Measurements from ENCODE around the gene FBXL2. TPM values are rescaled to one million over a fixed set of nuclear protein-coding genes. Genes with fewer than 3 reads are reported as not detected.
A peak's percentile ranks its signal among the peaks of the same experiment; 100 is the strongest.
"Not testable (repeated sequence)": the region's sequence is repeated elsewhere in the genome, so short reads cannot be mapped to it uniquely, and the experiment has no call there.

Gene FBXL2
- total and polyA plus RNA-seq, 4 donors, result 2.4 to 28.7 (median 6.5) TPM

- ATAC-seq (ENCODE audit: insufficient read depth, low FRiP score) (no peak), DNase-seq (no peak)
- Histone ChIP-seq H3K9me3 (ENCODE audit: control insufficient read depth in 4 of 4, insufficient read depth in 3 of 4, low read length in 3 of 4) (no peaks in the 10 kb centered on the region), H3K4me3 (no peak overlapping the region), H3K9ac (ENCODE audit: insufficient read depth in 1 of 2, low read length in 2 of 2) (no peak overlapping the region), H3K27me3 (ENCODE audit: control insufficient read depth in 3 of 3, insufficient read depth in 3 of 3, low read length in 2 of 3) (no peaks in the 10 kb centered on the region), H3K4me1 (ENCODE audit: control insufficient read depth in 5 of 5, insufficient read depth in 5 of 5, low read length in 5 of 5) (peaks cover 0 to 19% (median 6%) of the 10 kb centered on the region in 5 donors), H3K36me3 (ENCODE audit: control insufficient read depth in 4 of 4, insufficient read depth in 4 of 4, low read length in 4 of 4) (peaks cover 3 to 20% (median 4%) of the 10 kb centered on the region in 4 donors), H3K27ac (ENCODE audit: low read depth in 1 of 2, low read length in 1 of 2) (no peak overlapping the region)
- 83 to 88% methylated on average over 1 of the region's 1 CpG for WGBS, 2 donors
- TF ChIP-seq CTCF (IDR thresholded peaks at IDR 0.05; ENCODE audit: control extremely low read depth, extremely low read depth), result no peak
Measured at GRCh38 chr3:33426068-33426467, 148.8 kb downstream of the FBXL2 start.

GRCh38 chr3:33426630-33427317, 149.5 kb downstream of the FBXL2 start:
- no peak overlapping the region for H3K4me3 ChIP-seq
- no peak for DNase-seq
- peaks cover 0 to 26% (median 6%) of the 10 kb centered on the region in 5 donors for H3K4me1 ChIP-seq (ENCODE audit: control insufficient read depth in 5 of 5, insufficient read depth in 5 of 5, low read length in 5 of 5)
- H3K9me3 ChIP-seq (ENCODE audit: control insufficient read depth in 4 of 4, insufficient read depth in 3 of 4, low read length in 3 of 4), result no peaks in the 10 kb centered on the region
- peaks cover 2 to 18% (median 4%) of the 10 kb centered on the region in 4 donors for H3K36me3 ChIP-seq (ENCODE audit: control insufficient read depth in 4 of 4, insufficient read depth in 4 of 4, low read length in 4 of 4)
- ATAC-seq (ENCODE audit: insufficient read depth, low FRiP score), result no peak
- H3K27ac ChIP-seq (ENCODE audit: low read depth in 1 of 2, low read length in 1 of 2), result no peak overlapping the region
- H3K9ac ChIP-seq (ENCODE audit: insufficient read depth in 1 of 2, low read length in 2 of 2), result no peak overlapping the region
- no peaks in the 10 kb centered on the region for H3K27me3 ChIP-seq (ENCODE audit: control insufficient read depth in 3 of 3, insufficient read depth in 3 of 3, low read length in 2 of 3)
- TF ChIP-seq CTCF (IDR thresholded peaks at IDR 0.05; ENCODE audit: control extremely low read depth, extremely low read depth), result no peak
- WGBS, 2 donors, result 81 to 88% methylated on average over 10 of the region's 10 CpGs

GRCh38 chr3:33428734-33429133, 151.5 kb downstream of the FBXL2 start:
- no peak for ATAC-seq (ENCODE audit: insufficient read depth, low FRiP score)
- no peak overlapping the region for H3K9ac ChIP-seq (ENCODE audit: insufficient read depth in 1 of 2, low read length in 2 of 2)
- H3K4me3 ChIP-seq, result no peak overlapping the region
- H3K9me3 ChIP-seq (ENCODE audit: control insufficient read depth in 4 of 4, insufficient read depth in 3 of 4, low read length in 3 of 4), result no peaks in the 10 kb centered on the region
- H3K27ac ChIP-seq (ENCODE audit: low read depth in 1 of 2, low read length in 1 of 2), result peak overlapping the region in 1 of 2 donors; percentile 21
- no peaks in the 10 kb centered on the region for H3K27me3 ChIP-seq (ENCODE audit: control insufficient read depth in 3 of 3, insufficient read depth in 3 of 3, low read length in 2 of 3)
- no peak for DNase-seq
- H3K36me3 ChIP-seq (ENCODE audit: control insufficient read depth in 4 of 4, insufficient read depth in 4 of 4, low read length in 4 of 4), result peaks cover 0 to 11% (median 0%) of the 10 kb centered on the region in 4 donors
- WGBS, 2 donors, result 48 to 55% methylated on average over 7 of the region's 7 CpGs
- H3K4me1 ChIP-seq (ENCODE audit: control insufficient read depth in 5 of 5, insufficient read depth in 5 of 5, low read length in 5 of 5), result peaks cover 0 to 30% (median 11%) of the 10 kb centered on the region in 5 donors
- TF ChIP-seq CTCF (IDR thresholded peaks at IDR 0.05; ENCODE audit: control extremely low read depth, extremely low read depth), result no peak

GRCh38 chr3:33429306-33429705, 152.1 kb downstream of the FBXL2 start:
- not testable (repeated sequence) for H3K9ac ChIP-seq (ENCODE audit: insufficient read depth in 1 of 2, low read length in 2 of 2); DNase-seq; H3K9me3 ChIP-seq (ENCODE audit: control insufficient read depth in 4 of 4, insufficient read depth in 3 of 4, low read length in 3 of 4); H3K27me3 ChIP-seq (ENCODE audit: control insufficient read depth in 3 of 3, insufficient read depth in 3 of 3, low read length in 2 of 3); H3K36me3 ChIP-seq (ENCODE audit: control insufficient read depth in 4 of 4, insufficient read depth in 4 of 4, low read length in 4 of 4); H3K27ac ChIP-seq (ENCODE audit: low read depth in 1 of 2, low read length in 1 of 2); H3K4me3 ChIP-seq; ATAC-seq (ENCODE audit: insufficient read depth, low FRiP score)
- peaks cover 0 to 31% (median 11%) of the 10 kb centered on the region in 5 donors for H3K4me1 ChIP-seq (ENCODE audit: control insufficient read depth in 5 of 5, insufficient read depth in 5 of 5, low read length in 5 of 5)
- WGBS, 2 donors, result 74 to 81% methylated on average over 2 of the region's 2 CpGs
